ENCODE results near the gene CAMTA1. TPM values are rescaled to one million over a fixed set of nuclear protein-coding genes. Genes with fewer than 3 reads are reported as not detected.

CAMTA1 gene
- total RNA-seq, 1 experiment from 2014 or later = 85.2 TPM

DNA sequence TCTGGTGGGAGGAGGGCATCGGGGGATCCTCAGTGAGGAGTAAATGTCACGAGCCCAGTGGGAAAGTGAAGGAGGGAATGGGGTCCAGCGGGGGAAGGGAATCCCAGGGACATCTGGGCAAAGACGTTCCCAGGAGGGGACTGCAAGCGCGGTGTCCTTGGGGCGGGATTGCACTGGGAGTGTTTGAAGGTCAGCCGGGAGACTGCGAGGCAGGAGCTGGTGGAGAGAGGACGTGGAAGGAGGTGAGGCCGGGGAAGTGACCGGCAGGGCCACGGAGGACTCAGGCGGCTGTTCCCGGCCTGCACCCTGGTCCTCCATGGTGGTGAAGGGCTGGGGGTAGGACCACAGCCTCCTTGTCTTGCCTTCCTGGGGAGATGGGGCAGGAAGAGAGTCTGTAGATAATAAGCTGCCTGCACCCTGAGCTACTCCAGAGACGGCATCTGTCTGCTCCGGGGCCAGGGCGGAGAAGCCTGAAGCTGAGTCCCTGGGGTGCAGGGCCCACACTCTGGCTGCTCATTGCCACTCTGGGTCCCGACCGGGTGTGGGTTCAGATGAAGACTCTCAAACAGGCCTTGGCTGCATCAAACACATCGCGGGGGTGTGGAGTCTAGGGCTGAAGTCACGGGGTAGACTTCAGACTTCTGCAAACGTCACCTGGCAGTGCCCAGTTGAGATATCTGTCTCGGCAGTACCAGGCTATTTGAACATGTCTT, 264.8 kb downstream of the CAMTA1 start:
- Histone ChIP-seq H3K4me3 (ENCODE audit: low read depth, low read length, poor library complexity, severe bottlenecking) (no peak overlapping the region), H3K36me3 (ENCODE audit: insufficient read depth, low read length, poor library complexity, severe bottlenecking) (no peaks in the 10 kb centered on the region), H3K4me1 (ENCODE audit: insufficient read depth, low read length, poor library complexity, severe bottlenecking) (no peaks in the 10 kb centered on the region), H3K27ac (ENCODE audit: low read depth, low read length, poor library complexity, severe bottlenecking) (no peak overlapping the region), H3K27me3 (replicated peaks; ENCODE audit: insufficient read depth, low read depth, low read length, poor library complexity) (peaks cover 39% of the 10 kb centered on the region), H3K9me3 (ENCODE audit: low read depth, low read length, poor library complexity, severe bottlenecking) (no peaks in the 10 kb centered on the region)
- BruUV-seq (replicated peaks) = no TSS peak
- DNase-seq (ENCODE audit: low spot score) = no peak
- TF ChIP-seq, protein P1, sequence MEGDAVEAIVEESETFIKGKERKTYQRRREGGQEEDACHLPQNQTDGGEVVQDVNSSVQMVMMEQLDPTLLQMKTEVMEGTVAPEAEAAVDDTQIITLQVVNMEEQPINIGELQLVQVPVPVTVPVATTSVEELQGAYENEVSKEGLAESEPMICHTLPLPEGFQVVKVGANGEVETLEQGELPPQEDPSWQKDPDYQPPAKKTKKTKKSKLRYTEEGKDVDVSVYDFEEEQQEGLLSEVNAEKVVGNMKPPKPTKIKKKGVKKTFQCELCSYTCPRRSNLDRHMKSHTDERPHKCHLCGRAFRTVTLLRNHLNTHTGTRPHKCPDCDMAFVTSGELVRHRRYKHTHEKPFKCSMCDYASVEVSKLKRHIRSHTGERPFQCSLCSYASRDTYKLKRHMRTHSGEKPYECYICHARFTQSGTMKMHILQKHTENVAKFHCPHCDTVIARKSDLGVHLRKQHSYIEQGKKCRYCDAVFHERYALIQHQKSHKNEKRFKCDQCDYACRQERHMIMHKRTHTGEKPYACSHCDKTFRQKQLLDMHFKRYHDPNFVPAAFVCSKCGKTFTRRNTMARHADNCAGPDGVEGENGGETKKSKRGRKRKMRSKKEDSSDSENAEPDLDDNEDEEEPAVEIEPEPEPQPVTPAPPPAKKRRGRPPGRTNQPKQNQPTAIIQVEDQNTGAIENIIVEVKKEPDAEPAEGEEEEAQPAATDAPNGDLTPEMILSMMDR (conservative IDR thresholded peaks at IDR 0.05; ENCODE audit: low read depth, low read length) = no peak
- intact Hi-C loops (cut with micrococcal nuclease; ENCODE audit: unreplicated experiment) = no loop called here
- ChIA-PET CTCF (no interaction called here), POLR2A (ENCODE audit: low non-redundant PET) (interaction anchor here (0.6 kb wide), 1 partner anchor 356 kb away, joined by 3 read pairs; no protein-coding TSS in a partner anchor)

DNA sequence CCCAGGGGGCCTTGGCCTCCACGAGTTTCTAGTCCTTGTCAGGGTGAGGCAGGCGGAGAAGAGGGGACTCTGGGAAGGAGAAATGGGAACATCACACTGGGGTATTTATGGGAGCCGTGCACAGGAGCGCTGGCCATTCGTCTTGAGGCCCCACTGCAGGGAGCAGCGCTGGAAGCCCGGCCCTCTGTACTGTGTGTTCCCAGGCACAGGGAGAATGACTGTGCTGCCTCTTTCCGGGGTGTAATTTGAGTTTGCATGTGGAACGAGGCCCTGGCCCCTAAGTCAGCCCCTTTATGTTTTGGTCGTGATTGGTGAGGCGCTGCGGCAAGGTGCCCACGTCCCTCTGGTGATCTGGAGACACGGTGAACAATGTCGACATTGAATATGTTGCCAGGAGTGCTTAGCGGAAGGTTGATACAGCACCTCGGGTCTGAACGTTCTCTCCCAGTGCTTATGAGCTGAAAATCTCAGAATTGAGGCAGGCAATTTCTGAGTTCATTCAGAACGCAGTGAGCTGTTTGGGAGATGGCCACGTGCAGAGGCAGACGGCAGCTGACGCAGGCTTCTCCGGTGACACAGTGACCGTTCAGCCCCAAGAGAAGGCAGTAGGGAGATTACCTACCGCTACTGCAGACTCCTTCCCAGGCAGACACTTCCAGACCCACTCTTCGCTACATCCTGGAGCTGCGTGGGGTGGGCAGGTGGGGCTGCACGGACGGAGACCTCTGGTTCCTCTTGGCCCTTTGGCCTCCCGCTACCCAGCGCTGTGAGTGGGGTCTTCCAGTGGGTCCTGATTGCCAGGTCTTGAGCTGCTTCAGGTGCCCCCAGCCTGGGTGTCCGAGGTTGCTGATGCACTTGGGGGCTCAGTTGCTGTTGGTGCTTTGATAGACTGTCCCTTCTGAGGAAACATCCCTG, 265.8 kb downstream of the CAMTA1 start:
- POLR2A ChIA-PET (ENCODE audit: low non-redundant PET) = no interaction called here
- Histone ChIP-seq H3K4me3 (ENCODE audit: low read depth, low read length, poor library complexity, severe bottlenecking) (no peak overlapping the region), H3K9me3 (ENCODE audit: low read depth, low read length, poor library complexity, severe bottlenecking) (no peaks in the 10 kb centered on the region), H3K36me3 (ENCODE audit: insufficient read depth, low read length, poor library complexity, severe bottlenecking) (no peaks in the 10 kb centered on the region), H3K4me1 (ENCODE audit: insufficient read depth, low read length, poor library complexity, severe bottlenecking) (no peaks in the 10 kb centered on the region), H3K27ac (ENCODE audit: low read depth, low read length, poor library complexity, severe bottlenecking) (no peak overlapping the region), H3K27me3 (replicated peaks; ENCODE audit: insufficient read depth, low read depth, low read length, poor library complexity) (peaks cover 31% of the 10 kb centered on the region)
- CTCF ChIA-PET = interaction anchor here (1.1 kb wide), 1 partner anchor 8 kb away, joined by 3 read pairs; no protein-coding TSS in a partner anchor
- BruUV-seq (replicated peaks) = no TSS peak
- TF ChIP-seq, protein P1 (conservative IDR thresholded peaks at IDR 0.05; ENCODE audit: low read depth, low read length) = no peak
- no peak for TF ChIP-seq EZH2 (IDR thresholded peaks at IDR 0.05; ENCODE audit: borderline replicate concordance, low read depth, low read length, poor library complexity, severe bottlenecking)
- intact Hi-C loops (cut with micrococcal nuclease; ENCODE audit: unreplicated experiment) = no loop called here
- DNase-seq (ENCODE audit: low spot score) = no peak

DNA sequence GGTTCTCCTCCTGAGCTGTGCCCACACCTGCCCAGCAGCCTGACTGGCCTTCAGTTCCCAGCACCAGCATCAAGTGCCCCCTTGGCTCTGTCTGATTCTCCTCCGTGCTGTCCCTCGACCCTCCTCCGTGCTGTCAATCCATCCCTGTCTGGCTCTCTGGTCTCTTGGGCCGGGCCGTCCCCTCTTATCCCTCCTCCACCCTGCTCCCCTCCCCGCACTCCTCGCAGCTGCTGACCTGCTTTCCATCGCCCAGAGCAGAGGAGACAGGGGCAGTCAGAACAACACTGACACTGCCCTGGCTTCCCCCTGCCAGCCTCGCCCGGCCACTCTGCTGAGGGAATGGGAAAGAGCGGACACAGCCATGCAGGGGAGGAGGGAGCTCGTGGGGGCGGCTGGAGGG, 267.4 kb downstream of the CAMTA1 start:
- H3K4me3 ChIP-seq (ENCODE audit: low read depth, low read length, poor library complexity, severe bottlenecking) = no peak overlapping the region
- H3K36me3 ChIP-seq (ENCODE audit: insufficient read depth, low read length, poor library complexity, severe bottlenecking) = no peaks in the 10 kb centered on the region
- CTCF ChIA-PET = no interaction called here
- H3K27ac ChIP-seq (ENCODE audit: low read depth, low read length, poor library complexity, severe bottlenecking) = no peak overlapping the region
- H3K4me1 ChIP-seq (ENCODE audit: insufficient read depth, low read length, poor library complexity, severe bottlenecking) = no peaks in the 10 kb centered on the region
- POLR2A ChIA-PET (ENCODE audit: low non-redundant PET) = no interaction called here
- DNase-seq (ENCODE audit: low spot score) = no peak
- no peaks in the 10 kb centered on the region for H3K9me3 ChIP-seq (ENCODE audit: low read depth, low read length, poor library complexity, severe bottlenecking)
- intact Hi-C loops (cut with micrococcal nuclease; ENCODE audit: unreplicated experiment) = no loop called here
- BruUV-seq (replicated peaks) = no TSS peak
- TF ChIP-seq EZH2 (IDR thresholded peaks at IDR 0.05; ENCODE audit: borderline replicate concordance, low read depth, low read length, poor library complexity, severe bottlenecking) = no peak
- TF ChIP-seq, protein P1 (conservative IDR thresholded peaks at IDR 0.05; ENCODE audit: low read depth, low read length) = no peak
- H3K27me3 ChIP-seq (replicated peaks; ENCODE audit: insufficient read depth, low read depth, low read length, poor library complexity) = peaks cover 21% of the 10 kb centered on the region

Data from A673 (cell line).